A673 (cell line): Measurements from ENCODE around the gene SEMA4D.

ENCODE experiments used
- CTCF ChIP-seq: fragments of 300-800, 200-600 bp; sonication (generic); conservative IDR thresholded peaks from 2 replicates; pipeline ENCODE4 v1.5.1; 2017; ENCODE audit warnings: low read depth, mild to moderate bottlenecking, antibody characterized with exemption, low read length, moderate library complexity, mixed read lengths
- EZH2 ChIP-seq: fragments of 200-600 bp; sonication (generic); IDR thresholded peaks from 2 replicates; pipeline ENCODE4 v1.6.1; 2017; ENCODE audit warnings: borderline replicate concordance, low read depth, mild to moderate bottlenecking, mixed read lengths, antibody characterized with exemption, low read length; ENCODE audit not compliant: poor library complexity, severe bottlenecking

GRCh38 chr9:89496645-89497256 is 1.2 kb downstream of the SEMA4D start:
- no peak for TF ChIP-seq CTCF
- no peak for TF ChIP-seq EZH2
